Smooth muscle cell (in vitro differentiated cells): ENCODE data around the gene ECT2. TPM values are rescaled to one million over a fixed set of nuclear protein-coding genes. Genes with fewer than 3 reads are reported as not detected.

ENCODE experiments used
- DNase-seq: peaks from one replicate; lab custom pipeline; 2025; ENCODE audit not compliant: unreplicated experiment; lab: John Stamatoyannopoulos, UW
- H2AFZ ChIP-seq: fragments of 200-600 bp; sonication (generic); 2 replicates; pipeline ENCODE4 v1.6.0; 2016; ENCODE audit warnings: antibody characterized with exemption, low read depth, mild to moderate bottlenecking
- H3F3A ChIP-seq: fragments of 200-600 bp; sonication (generic); 2 replicates; pipeline ENCODE4 v1.6.0; 2017; ENCODE audit warnings: antibody characterized with exemption, low read depth
- H3K27ac ChIP-seq: fragments of 200-600 bp; sonication (generic); 2 replicates; pipeline ENCODE4 v1.5.1; 2016; ENCODE audit warnings: low read depth, mild to moderate bottlenecking
- H3K27me3 ChIP-seq: fragments of 200-600 bp; sonication (generic); 2 replicates; pipeline ENCODE4 v1.6.1; 2016; ENCODE audit warnings: low read depth, mild to moderate bottlenecking
- H3K36me3 ChIP-seq: fragments of 200-600 bp; sonication (generic); 2 replicates; pipeline ENCODE4 v1.5.1; 2016; ENCODE audit warnings: low read depth
- H3K4me1 ChIP-seq: fragments of 200-600 bp; sonication (generic); 2 replicates; pipeline ENCODE4 v1.5.1; 2016; ENCODE audit warnings: low read depth
- H3K4me2 ChIP-seq: fragments of 200-600 bp; sonication (generic); 2 replicates; pipeline ENCODE4 v1.6.0; 2016; ENCODE audit warnings: mild to moderate bottlenecking
- H3K4me3 ChIP-seq: fragments of 200-600 bp; sonication (generic); 2 replicates; pipeline ENCODE4 v1.5.1; 2016; ENCODE audit warnings: mild to moderate bottlenecking
- H3K79me2 ChIP-seq: fragments of 200-600 bp; sonication (generic); 2 replicates; pipeline ENCODE4 v1.6.0; 2016; ENCODE audit warnings: low read depth, mild to moderate bottlenecking
- H3K9ac ChIP-seq: fragments of 200-600 bp; sonication (generic); 2 replicates; pipeline ENCODE4 v1.6.0; 2016; ENCODE audit warnings: low read depth
- H3K9me3 ChIP-seq: fragments of 200-600 bp; sonication (generic); replicated peaks from 2 replicates; pipeline ENCODE4 v1.5.1; 2016; ENCODE audit warnings: low read depth
- H4K20me1 ChIP-seq: fragments of 200-600 bp; sonication (generic); 2 replicates; pipeline ENCODE4 v1.6.0; 2016; ENCODE audit warnings: low read depth
- WGBS: methylation state at CpG from one replicate; pipeline ENCODE4 v1.1.7; 2016; ENCODE audit warnings: low lambda C conversion rate; 5-methylcytosine and 5-hydroxymethylcytosine counted together
- polyA plus RNA-seq: library from polyadenylated mRNA; unstranded; fragments of >200 nt; fragmentation: Nextera tagmentation; extraction: Ambion mirVana; gene quantifications from 2 replicates; pipeline ENCODE4 v1.2.1, GENCODE V29; 2016
- total RNA-seq: library from RNA; depleted of rRNA; stranded (reverse); fragments of >200 nt; gene quantifications from 2 replicates; pipeline ENCODE4 v1.2.3, GENCODE V29; 2014
- TF ChIP-seq, protein P1 (sequence below): fragments of 200-600 bp; sonication (generic); IDR thresholded peaks from 2 replicates; pipeline ENCODE4 v1.5.1; 2017; ENCODE audit warnings: borderline replicate concordance, mild to moderate bottlenecking, antibody characterized with exemption; ENCODE audit not compliant: insufficient read depth, poor library complexity, severe bottlenecking

The ECT2 gene
- total and polyA plus RNA-seq, 2 experiments from 2014 or later, result 10.9 to 32.1 TPM

DNA sequence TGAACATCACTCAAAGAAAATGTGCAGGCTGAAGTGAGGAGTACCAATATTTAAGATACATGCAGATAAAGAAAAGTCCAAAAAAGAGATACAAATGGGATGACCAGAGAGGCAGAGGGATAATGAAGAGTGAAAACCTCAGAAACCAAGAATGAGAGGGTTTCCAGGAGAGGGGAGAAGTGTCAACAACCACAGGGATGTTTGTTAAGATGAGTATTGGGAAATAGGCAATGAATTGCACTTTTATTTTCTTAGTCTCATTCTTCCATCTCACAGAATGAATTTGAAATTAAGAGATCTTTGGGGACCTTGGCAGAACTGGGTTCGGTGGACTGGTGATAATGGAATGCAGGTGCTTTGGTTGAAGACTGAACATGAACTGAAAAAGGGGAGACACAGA lies 102.5 kb downstream of the ECT2 start:
- Histone ChIP-seq H3K36me3 (no peaks in the 10 kb centered on the region), H3K4me2 (no peak overlapping the region), H3K4me3 (no peak overlapping the region), H4K20me1 (no peaks in the 10 kb centered on the region), H3K9ac (no peak overlapping the region), H3F3A (peaks cover 3% of the 10 kb centered on the region), H3K4me1 (peaks cover 27% of the 10 kb centered on the region), H2AFZ (no peak overlapping the region), H3K9me3 (no peaks in the 10 kb centered on the region), H3K27ac (no peak overlapping the region), H3K27me3 (no peaks in the 10 kb centered on the region), H3K79me2 (no peaks in the 10 kb centered on the region)
- WGBS, result 100% methylated on average over 1 of the region's 1 CpG
- DNase-seq, result no peak
- TF ChIP-seq, protein P1, sequence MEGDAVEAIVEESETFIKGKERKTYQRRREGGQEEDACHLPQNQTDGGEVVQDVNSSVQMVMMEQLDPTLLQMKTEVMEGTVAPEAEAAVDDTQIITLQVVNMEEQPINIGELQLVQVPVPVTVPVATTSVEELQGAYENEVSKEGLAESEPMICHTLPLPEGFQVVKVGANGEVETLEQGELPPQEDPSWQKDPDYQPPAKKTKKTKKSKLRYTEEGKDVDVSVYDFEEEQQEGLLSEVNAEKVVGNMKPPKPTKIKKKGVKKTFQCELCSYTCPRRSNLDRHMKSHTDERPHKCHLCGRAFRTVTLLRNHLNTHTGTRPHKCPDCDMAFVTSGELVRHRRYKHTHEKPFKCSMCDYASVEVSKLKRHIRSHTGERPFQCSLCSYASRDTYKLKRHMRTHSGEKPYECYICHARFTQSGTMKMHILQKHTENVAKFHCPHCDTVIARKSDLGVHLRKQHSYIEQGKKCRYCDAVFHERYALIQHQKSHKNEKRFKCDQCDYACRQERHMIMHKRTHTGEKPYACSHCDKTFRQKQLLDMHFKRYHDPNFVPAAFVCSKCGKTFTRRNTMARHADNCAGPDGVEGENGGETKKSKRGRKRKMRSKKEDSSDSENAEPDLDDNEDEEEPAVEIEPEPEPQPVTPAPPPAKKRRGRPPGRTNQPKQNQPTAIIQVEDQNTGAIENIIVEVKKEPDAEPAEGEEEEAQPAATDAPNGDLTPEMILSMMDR, result no peak

DNA sequence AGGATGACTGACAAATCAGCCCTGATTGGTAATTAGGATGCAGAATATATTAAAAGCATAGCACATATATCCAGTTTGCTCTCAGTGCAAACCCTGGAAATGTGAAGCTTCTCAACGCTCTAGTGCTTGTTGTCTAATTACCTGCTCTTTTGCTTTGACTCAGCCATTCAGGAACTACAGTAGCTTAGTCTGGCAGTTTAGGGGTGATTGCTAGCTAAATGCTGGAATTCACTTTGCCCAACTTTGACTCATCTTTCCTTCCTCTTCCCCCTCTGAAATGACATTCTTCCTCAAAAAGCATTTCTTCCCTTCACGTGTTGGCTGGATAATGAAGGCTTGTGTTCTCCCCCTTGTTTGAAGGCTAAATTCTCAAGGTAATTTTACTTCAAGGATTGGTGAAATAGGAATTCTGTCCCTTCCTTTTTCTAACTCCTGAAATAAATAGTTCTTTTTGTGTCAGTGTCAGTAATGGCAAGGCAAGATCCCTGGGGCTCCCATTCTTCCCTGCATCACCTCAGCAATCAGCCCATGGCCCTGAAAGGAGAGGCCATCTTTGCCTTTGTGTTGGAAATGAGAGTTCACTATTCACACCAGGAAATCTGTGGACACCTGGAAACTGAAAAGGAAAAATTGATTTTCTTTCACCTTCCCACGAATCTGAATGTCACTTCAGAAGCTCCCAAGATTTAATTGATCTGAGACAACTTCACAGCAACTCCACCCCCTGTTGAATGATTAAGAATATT lies 103.6 kb downstream of the ECT2 start:
- H3K4me1 ChIP-seq, result peaks cover 38% of the 10 kb centered on the region
- TF ChIP-seq, protein P1, result no peak
- H3K27ac ChIP-seq, result no peak overlapping the region
- 57% methylated on average over 3 of the region's 3 CpGs for WGBS
- DNase-seq, result no peak
- no peak overlapping the region for H3K4me3 ChIP-seq
- no peaks in the 10 kb centered on the region for H3K27me3 ChIP-seq
- peaks cover 13% of the 10 kb centered on the region for H3F3A ChIP-seq
- H3K79me2 ChIP-seq, result no peaks in the 10 kb centered on the region
- H4K20me1 ChIP-seq, result no peaks in the 10 kb centered on the region
- H3K36me3 ChIP-seq, result no peaks in the 10 kb centered on the region
- H2AFZ ChIP-seq, result no peak overlapping the region
- H3K4me2 ChIP-seq, result no peak overlapping the region
- H3K9ac ChIP-seq, result no peak overlapping the region
- no peaks in the 10 kb centered on the region for H3K9me3 ChIP-seq

DNA sequence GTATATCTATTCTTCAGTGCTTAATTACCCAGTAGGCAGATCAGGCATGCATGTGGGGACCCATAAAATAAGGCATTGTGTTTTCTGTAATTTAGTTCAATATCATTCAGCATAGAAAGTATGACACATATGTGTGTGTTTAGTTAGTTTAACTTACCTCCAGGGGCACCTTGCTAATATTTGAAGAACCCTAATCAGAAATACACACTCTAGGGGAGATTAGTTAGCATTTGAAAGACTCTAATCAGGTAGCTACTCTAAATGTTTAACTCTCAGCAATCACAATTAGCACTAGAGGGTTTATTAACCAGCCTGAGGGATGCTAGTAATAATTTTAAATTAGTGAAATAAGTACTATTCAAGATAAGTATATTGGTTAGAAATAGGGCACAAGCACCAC lies 104.5 kb downstream of the ECT2 start:
- Histone ChIP-seq H3K4me2 (no peak overlapping the region), H3K27me3 (no peaks in the 10 kb centered on the region), H4K20me1 (no peaks in the 10 kb centered on the region), H3K4me1 (peaks cover 44% of the 10 kb centered on the region), H3K36me3 (no peaks in the 10 kb centered on the region), H3K27ac (no peak overlapping the region), H2AFZ (no peak overlapping the region), H3F3A (peaks cover 13% of the 10 kb centered on the region), H3K4me3 (no peak overlapping the region), H3K9me3 (no peaks in the 10 kb centered on the region), H3K9ac (no peak overlapping the region), H3K79me2 (no peaks in the 10 kb centered on the region)
- TF ChIP-seq, protein P1, result no peak
- DNase-seq, result no peak
